ENCODE measurements around the gene BRD1. TPM values are rescaled to one million over a fixed set of nuclear protein-coding genes. Genes with fewer than 3 reads are reported as not detected.
"Not testable (repeated sequence)": the region's sequence is repeated elsewhere in the genome, so short reads cannot be mapped to it uniquely, and the experiment has no call there.

The BRD1 gene
- total and polyA plus RNA-seq, 2 donors, result 18.2 to 43.6 TPM

DNA sequence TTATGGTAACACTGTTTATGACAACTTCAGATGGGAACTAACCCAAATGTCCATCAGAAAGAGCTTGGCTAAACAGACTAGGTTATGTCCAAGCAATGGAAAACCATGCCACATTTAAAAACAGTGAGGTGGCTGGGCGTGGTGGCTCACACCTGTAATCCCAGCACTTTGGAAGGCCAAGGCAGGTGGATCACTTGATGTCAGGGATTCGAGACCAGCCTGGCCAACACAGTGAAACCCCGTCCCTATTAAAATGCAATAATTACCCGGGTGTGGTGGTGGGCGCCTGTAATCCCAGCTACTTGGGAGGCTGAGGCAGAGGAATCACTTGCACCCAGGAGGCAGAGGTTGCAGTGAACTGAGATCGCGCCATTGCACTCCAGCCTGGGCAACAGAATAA is 65.1 kb downstream of the BRD1 start:
- not testable (repeated sequence) for H3K36me3 ChIP-seq (ENCODE audit: control insufficient read depth in 2 of 2, insufficient read depth in 2 of 2, low read length in 1 of 2); H3K27ac ChIP-seq (ENCODE audit: low read depth in 1 of 2, low read length in 1 of 2); H3K4me3 ChIP-seq (ENCODE audit: low read length in 2 of 2); H3K27me3 ChIP-seq (ENCODE audit: control insufficient read depth in 2 of 2, insufficient read depth in 1 of 2, low read length in 1 of 2); DNase-seq (ENCODE audit: low read depth in 6 of 9, low spot score in 9 of 9)
- WGBS, result 97% methylated on average over 7 of the region's 7 CpGs
- Histone ChIP-seq H3K9me3 (ENCODE audit: control insufficient read depth in 2 of 2, insufficient read depth in 1 of 2, low read length in 1 of 2) (peaks cover 8 to 26% of the 10 kb centered on the region in 2 donors), H3K4me1 (ENCODE audit: control insufficient read depth in 2 of 2, insufficient read depth in 2 of 2, low read length in 2 of 2) (peaks cover 11 to 14% of the 10 kb centered on the region in 2 donors)

DNA sequence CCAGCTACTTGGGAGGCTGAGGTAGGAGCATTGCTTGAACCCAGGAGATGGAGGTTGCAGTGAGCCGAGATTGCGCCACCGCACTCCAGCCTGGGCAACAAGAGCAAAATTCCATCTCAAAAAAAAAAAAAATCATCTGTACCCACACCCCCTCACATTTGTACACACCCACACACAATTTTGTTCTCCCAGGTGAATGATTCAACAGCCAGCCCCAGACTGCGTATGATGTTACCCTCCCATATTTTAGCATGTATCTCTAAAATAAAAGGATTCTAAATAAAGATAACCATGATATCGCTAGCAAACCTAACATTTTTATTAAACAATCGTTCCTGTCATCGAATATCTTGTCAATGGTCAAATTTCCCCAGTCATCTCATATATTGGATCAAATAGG is 65.8 kb downstream of the BRD1 start:
- H3K27ac ChIP-seq (ENCODE audit: low read depth in 1 of 2, low read length in 1 of 2), result no peak overlapping the region
- peaks cover 11 to 14% of the 10 kb centered on the region in 2 donors for H3K4me1 ChIP-seq (ENCODE audit: control insufficient read depth in 2 of 2, insufficient read depth in 2 of 2, low read length in 2 of 2)
- no peaks in the 10 kb centered on the region for H3K27me3 ChIP-seq (ENCODE audit: control insufficient read depth in 2 of 2, insufficient read depth in 1 of 2, low read length in 1 of 2)
- 98% methylated on average over 7 of the region's 7 CpGs for WGBS
- no peak for DNase-seq (ENCODE audit: low read depth in 6 of 9, low spot score in 9 of 9)
- peaks cover 7 to 21% of the 10 kb centered on the region in 2 donors for H3K9me3 ChIP-seq (ENCODE audit: control insufficient read depth in 2 of 2, insufficient read depth in 1 of 2, low read length in 1 of 2)
- no peaks in the 10 kb centered on the region for H3K36me3 ChIP-seq (ENCODE audit: control insufficient read depth in 2 of 2, insufficient read depth in 2 of 2, low read length in 1 of 2)
- H3K4me3 ChIP-seq (ENCODE audit: low read length in 2 of 2), result no peak overlapping the region

DNA sequence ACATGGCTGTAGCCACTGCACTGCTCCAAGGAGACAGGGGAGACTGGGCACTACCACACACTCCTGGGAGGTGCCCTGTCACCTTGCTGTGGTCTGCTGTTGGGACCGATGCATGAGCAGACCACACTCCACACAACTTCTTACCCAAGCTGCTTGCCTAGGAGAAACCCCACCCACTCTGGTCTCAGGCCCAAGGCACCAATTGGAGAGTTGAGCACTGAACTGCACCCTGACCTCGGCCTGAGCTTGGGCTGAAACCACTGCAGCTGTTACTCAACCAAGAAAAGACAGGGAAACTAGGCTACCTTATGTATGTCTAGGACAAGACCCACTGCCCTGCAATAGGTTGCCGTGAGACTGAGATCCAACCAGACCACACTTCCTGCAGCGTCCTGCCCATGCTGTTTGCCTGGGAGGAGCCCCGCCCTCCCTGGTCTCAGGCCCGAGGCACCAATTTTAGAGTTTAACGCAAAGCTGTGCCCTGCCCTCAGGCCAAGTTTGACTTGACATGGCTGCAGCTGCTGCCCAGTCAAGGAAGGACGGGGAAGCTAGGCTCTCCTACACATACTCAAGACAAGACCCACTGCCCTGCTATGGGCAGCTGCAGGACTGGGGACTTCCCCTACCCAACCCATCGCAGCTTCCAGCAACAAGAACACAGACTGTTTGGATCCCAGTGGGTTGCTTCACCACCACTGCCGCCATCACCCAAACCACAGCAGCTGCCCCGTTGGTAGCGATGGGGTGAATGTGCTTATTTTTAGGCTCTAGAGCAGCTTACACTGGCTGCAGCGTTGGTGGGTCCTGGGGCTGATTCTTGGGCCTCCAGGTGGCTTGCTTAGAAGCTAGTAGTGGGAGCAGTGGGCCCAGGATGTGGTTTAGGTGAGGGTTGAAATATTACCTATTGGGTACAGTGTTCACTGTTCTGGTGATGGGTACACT is 66.8 kb downstream of the BRD1 start:
- 27% methylated on average over 13 of the region's 13 CpGs for WGBS
- peak in 2 of 9 donors; percentile 28 to 62 for DNase-seq (ENCODE audit: low read depth in 6 of 9, low spot score in 9 of 9)
- Histone ChIP-seq H3K36me3 (ENCODE audit: control insufficient read depth in 2 of 2, insufficient read depth in 2 of 2, low read length in 1 of 2) (no peaks in the 10 kb centered on the region), H3K4me3 (ENCODE audit: low read length in 2 of 2) (no peak overlapping the region), H3K27ac (ENCODE audit: low read depth in 1 of 2, low read length in 1 of 2) (peak overlapping the region; percentile 15 to 32), H3K4me1 (ENCODE audit: control insufficient read depth in 2 of 2, insufficient read depth in 2 of 2, low read length in 2 of 2) (peaks cover 11 to 14% of the 10 kb centered on the region in 2 donors), H3K9me3 (ENCODE audit: control insufficient read depth in 2 of 2, insufficient read depth in 1 of 2, low read length in 1 of 2) (peaks cover 4 to 22% of the 10 kb centered on the region in 2 donors), H3K27me3 (ENCODE audit: control insufficient read depth in 2 of 2, insufficient read depth in 1 of 2, low read length in 1 of 2) (no peaks in the 10 kb centered on the region)

DNA sequence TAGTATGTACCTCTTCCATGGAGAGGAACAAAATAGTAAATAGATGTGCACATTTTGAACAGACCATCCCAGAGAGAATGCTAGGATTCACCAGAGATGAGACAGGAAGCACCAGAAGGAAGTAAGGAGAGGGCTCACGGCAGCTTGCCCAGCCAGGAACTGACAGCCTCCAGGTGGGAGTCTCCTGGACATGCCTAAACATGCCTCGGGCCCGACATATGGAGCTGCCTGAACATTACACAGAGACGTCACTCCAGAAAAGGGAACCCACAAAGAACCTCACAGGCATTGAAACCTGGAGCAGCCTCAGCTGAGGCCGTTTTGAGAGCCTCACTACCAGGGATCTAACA is 67.4 kb downstream of the BRD1 start:
- peaks cover 3 to 16% of the 10 kb centered on the region in 2 donors for H3K9me3 ChIP-seq (ENCODE audit: control insufficient read depth in 2 of 2, insufficient read depth in 1 of 2, low read length in 1 of 2)
- DNase-seq (ENCODE audit: low read depth in 6 of 9, low spot score in 9 of 9), result no peak

GRCh38 chr22:49756676-49757075 is 71.0 kb downstream of the BRD1 start:
- Histone ChIP-seq H3K27ac (ENCODE audit: low read depth in 1 of 2, low read length in 1 of 2) (no peak overlapping the region), H3K36me3 (ENCODE audit: control insufficient read depth in 2 of 2, insufficient read depth in 2 of 2, low read length in 1 of 2) (no peaks in the 10 kb centered on the region), H3K9me3 (ENCODE audit: control insufficient read depth in 2 of 2, insufficient read depth in 1 of 2, low read length in 1 of 2) (peaks cover 0 to 11% of the 10 kb centered on the region in 2 donors), H3K4me3 (ENCODE audit: low read length in 2 of 2) (no peak overlapping the region), H3K4me1 (ENCODE audit: control insufficient read depth in 2 of 2, insufficient read depth in 2 of 2, low read length in 2 of 2) (peaks cover 11 to 12% of the 10 kb centered on the region in 2 donors), H3K27me3 (ENCODE audit: control insufficient read depth in 2 of 2, insufficient read depth in 1 of 2, low read length in 1 of 2) (no peaks in the 10 kb centered on the region)
- WGBS, result 89% methylated on average over 7 of the region's 7 CpGs
- DNase-seq (ENCODE audit: low read depth in 6 of 9, low spot score in 9 of 9), result no peak

More for the DNA sequence above, 67.4 kb downstream of the BRD1 start:
- H3K4me1 ChIP-seq (ENCODE audit: control insufficient read depth in 2 of 2, insufficient read depth in 2 of 2, low read length in 2 of 2), result peaks cover 11 to 14% of the 10 kb centered on the region in 2 donors
- H3K36me3 ChIP-seq (ENCODE audit: control insufficient read depth in 2 of 2, insufficient read depth in 2 of 2, low read length in 1 of 2), result no peaks in the 10 kb centered on the region
- WGBS, result 70% methylated on average over 5 of the region's 5 CpGs
- H3K27me3 ChIP-seq (ENCODE audit: control insufficient read depth in 2 of 2, insufficient read depth in 1 of 2, low read length in 1 of 2), result no peaks in the 10 kb centered on the region
- H3K27ac ChIP-seq (ENCODE audit: low read depth in 1 of 2, low read length in 1 of 2), result no peak overlapping the region
- no peak overlapping the region for H3K4me3 ChIP-seq (ENCODE audit: low read length in 2 of 2)

DNA sequence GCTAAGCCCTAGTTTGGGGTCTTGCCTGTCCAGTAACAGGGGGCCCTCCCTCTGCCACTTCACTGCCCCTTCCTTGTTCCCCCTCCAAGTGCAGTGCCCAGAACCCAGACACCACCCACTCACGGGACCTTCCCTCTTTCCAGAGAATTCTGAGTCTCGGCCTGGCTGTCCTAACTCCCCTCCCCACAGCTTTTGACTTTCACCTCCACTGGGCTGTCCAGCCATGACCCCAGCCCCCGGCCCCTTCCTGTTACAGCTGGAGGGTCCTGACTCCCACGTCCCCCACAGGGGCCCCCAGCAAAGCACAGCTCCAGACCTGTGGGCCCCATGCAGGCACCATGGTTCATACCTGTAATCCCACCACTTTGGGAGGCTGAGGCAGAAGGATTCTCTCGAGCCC is 71.5 kb downstream of the BRD1 start:
- Histone ChIP-seq H3K4me3 (ENCODE audit: low read length in 2 of 2) (no peak overlapping the region), H3K27me3 (ENCODE audit: control insufficient read depth in 2 of 2, insufficient read depth in 1 of 2, low read length in 1 of 2) (no peaks in the 10 kb centered on the region), H3K4me1 (ENCODE audit: control insufficient read depth in 2 of 2, insufficient read depth in 2 of 2, low read length in 2 of 2) (peaks cover 6 to 7% of the 10 kb centered on the region in 2 donors), H3K9me3 (ENCODE audit: control insufficient read depth in 2 of 2, insufficient read depth in 1 of 2, low read length in 1 of 2) (peaks cover 0 to 11% of the 10 kb centered on the region in 2 donors), H3K36me3 (ENCODE audit: control insufficient read depth in 2 of 2, insufficient read depth in 2 of 2, low read length in 1 of 2) (no peaks in the 10 kb centered on the region), H3K27ac (ENCODE audit: low read depth in 1 of 2, low read length in 1 of 2) (no peak overlapping the region)
- 92% methylated on average over 5 of the region's 5 CpGs for WGBS
- no peak for DNase-seq (ENCODE audit: low read depth in 6 of 9, low spot score in 9 of 9)

DNA sequence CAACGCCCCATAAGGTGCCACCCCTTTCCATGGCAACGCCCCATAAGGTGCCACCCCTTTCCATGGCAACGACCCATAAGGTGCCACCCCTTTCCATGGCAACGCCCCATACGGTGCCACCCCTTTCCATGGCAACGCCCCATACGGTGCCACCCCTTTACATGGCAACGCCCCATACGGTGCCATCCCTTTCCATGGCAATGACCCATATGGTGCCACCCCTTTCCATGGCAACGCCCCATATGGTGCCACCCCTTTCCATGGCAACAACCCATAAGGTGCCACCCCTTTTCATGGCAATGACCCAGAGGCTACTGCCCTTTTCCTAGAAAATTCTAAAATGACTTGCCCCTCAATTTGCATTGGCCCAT is 72.1 kb downstream of the BRD1 start:
- no peak overlapping the region for H3K4me3 ChIP-seq (ENCODE audit: low read length in 2 of 2)
- no peak overlapping the region for H3K27ac ChIP-seq (ENCODE audit: low read depth in 1 of 2, low read length in 1 of 2)
- DNase-seq (ENCODE audit: low read depth in 6 of 9, low spot score in 9 of 9), result no peak
- H3K9me3 ChIP-seq (ENCODE audit: control insufficient read depth in 2 of 2, insufficient read depth in 1 of 2, low read length in 1 of 2), result peaks cover 0 to 11% of the 10 kb centered on the region in 2 donors
- no peaks in the 10 kb centered on the region for H3K36me3 ChIP-seq (ENCODE audit: control insufficient read depth in 2 of 2, insufficient read depth in 2 of 2, low read length in 1 of 2)
- peaks cover under 1 to 1% of the 10 kb centered on the region in 2 donors for H3K4me1 ChIP-seq (ENCODE audit: control insufficient read depth in 2 of 2, insufficient read depth in 2 of 2, low read length in 2 of 2)
- 97% methylated on average over 10 of the region's 10 CpGs for WGBS
- H3K27me3 ChIP-seq (ENCODE audit: control insufficient read depth in 2 of 2, insufficient read depth in 1 of 2, low read length in 1 of 2), result no peaks in the 10 kb centered on the region

GRCh38 chr22:49754696-49755630 is 72.7 kb downstream of the BRD1 start:
- Histone ChIP-seq H3K4me1 (ENCODE audit: control insufficient read depth in 2 of 2, insufficient read depth in 2 of 2, low read length in 2 of 2) (no peaks in the 10 kb centered on the region), H3K36me3 (ENCODE audit: control insufficient read depth in 2 of 2, insufficient read depth in 2 of 2, low read length in 1 of 2) (no peaks in the 10 kb centered on the region), H3K27me3 (ENCODE audit: control insufficient read depth in 2 of 2, insufficient read depth in 1 of 2, low read length in 1 of 2) (no peaks in the 10 kb centered on the region), H3K4me3 (ENCODE audit: low read length in 2 of 2) (no peak overlapping the region), H3K27ac (ENCODE audit: low read depth in 1 of 2, low read length in 1 of 2) (no peak overlapping the region), H3K9me3 (ENCODE audit: control insufficient read depth in 2 of 2, insufficient read depth in 1 of 2, low read length in 1 of 2) (peaks cover 0 to 11% of the 10 kb centered on the region in 2 donors)
- 93% methylated on average over 25 of the region's 25 CpGs for WGBS
- DNase-seq (ENCODE audit: low read depth in 6 of 9, low spot score in 9 of 9), result no peak

All from thymus (tissue), 11 donors.